Activated T-helper 9 cell treated with anti-CD3 and anti-CD28 coated beads, Interleukin-2, amount 50 U/mL, for 16 hours (primary cell): Measurements from ENCODE around the gene ILKAP.
"Not testable (repeated sequence)": the region's sequence is repeated elsewhere in the genome, so short reads cannot be mapped to it uniquely, and the experiment has no call there.

Experiments used
- DNase-seq: peaks from one replicate; pipeline ENCODE4 v3.0.0-alpha.2; 2020; ENCODE audit warnings: low read depth

Gene ILKAP

DNA sequence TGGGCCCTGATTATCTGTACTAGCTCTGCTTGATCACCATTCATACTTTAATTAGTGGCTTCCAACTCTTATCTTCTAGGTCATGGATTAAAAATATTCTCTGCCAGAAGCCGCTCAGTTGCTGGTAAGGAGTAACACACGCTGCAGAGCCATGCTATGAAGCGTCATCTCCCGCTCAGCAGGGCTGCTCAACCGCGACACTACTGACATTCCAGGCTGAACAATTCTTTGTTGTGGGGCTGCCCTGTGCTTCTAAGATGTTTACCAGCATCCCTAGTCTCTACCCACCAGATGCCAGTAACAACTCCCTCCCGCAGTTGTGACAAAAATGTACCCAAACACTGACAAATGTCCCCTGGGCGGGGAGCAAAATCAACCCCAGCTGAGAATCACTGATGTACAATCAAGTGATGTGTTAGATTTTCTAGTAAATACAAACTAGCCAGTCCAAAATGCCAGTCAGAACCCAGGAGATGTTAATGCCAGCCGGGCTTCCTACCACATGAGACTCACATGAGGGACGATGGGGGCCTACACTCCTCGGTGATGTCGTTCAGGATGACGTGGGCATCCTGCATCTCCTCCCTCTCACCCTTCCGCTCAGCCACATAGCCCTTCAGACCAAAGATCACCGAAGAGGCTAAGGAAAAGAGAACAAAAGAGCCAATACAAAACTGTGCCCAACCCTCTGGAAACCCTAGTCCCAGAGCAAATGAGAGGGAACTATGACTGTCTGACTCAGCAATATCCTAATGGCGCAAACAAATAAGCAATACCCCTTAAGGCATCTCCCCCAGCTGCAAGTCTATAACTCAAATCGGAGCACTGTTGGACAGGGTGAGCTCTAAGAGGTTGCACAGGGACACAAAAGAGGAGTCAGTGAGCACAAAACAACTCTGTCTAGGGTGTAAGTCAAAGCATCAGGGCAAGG lies 15.6 kb downstream of the ILKAP start:
- DNase-seq, result no peak

DNA sequence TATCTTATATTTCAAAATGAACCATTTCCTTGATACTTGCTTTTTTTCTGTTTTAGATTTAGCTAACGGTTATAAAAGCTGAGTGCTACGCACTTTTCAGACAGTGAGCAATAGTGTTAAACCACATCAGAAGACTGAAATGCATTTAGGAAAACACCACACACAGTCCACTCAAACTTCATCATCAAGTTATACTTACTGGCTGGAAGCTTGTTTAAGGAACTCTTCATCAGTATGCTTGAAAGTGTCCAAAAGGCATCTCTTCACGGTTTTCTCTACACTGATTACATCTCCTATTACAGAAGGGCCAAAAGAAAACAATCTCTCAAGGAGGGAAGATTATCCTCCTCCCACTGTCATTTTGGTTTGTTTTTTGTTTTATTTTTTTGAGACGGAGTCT lies 19.7 kb downstream of the ILKAP start:
- no peak for DNase-seq

DNA sequence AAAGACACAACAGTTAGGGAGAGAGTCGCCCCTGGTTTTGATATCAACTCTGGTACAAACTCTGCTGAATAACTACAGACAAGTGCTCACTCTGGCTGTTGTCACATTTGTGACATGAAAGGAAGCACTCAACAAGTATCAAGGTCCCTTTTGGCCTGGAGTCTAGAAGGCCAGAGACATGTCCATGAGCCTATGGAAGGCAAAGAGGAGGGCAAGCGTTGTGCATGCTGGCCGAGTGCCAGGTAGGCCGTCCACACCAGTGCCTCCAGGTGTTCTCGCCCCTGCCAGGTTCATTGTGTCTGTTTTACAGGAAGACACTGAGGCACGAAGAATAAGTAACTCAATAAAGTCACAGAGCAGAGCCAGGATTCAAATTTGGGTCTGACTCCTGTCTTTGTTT lies 21.1 kb downstream of the ILKAP start:
- no peak for DNase-seq

DNA sequence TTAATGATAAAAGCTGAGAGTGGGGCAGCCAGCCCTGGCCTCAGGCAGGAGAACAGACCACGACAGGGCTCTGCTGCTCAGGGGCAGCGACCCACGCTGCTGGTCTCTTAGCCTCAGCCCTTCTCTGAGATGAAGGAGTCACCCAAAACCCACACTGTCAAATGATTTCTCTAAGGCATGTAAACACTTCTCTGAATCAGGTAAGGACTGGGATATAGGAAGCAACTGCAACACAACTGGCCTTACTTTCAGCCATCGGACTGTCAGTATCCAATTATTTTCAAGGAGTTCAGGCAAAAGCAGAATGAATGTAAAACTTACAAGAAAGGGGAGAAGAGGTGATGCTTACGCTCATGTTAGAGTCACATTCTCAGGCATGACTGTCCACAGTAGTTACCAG lies 22.9 kb downstream of the ILKAP start:
- no peak for DNase-seq

DNA sequence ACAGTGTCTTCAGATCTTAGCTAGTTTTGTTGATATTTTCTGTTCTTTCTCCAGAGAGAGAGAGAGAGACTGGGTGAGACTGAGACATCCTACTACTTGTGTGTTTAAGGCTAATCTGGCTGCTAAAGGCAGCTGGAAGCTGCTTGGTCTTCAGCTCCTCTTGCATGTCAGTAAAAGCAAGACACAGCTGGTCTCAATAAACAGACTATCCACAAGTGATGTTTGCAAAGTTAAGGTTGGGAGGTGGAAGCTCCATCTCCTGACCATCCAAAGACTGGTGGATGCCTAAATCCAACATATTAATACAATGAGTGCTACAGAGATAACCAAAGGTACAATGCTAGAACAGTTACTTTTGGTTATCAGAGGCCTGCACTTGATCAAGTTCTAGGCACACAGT lies 26.9 kb downstream of the ILKAP start:
- DNase-seq, result no peak

- no peak for DNase-seq
Measured at GRCh38 chr2:238174701-238175100, 28.8 kb downstream of the ILKAP start.

- DNase-seq, result no peak
Measured at GRCh38 chr2:238174291-238174690, 29.2 kb downstream of the ILKAP start.

DNA sequence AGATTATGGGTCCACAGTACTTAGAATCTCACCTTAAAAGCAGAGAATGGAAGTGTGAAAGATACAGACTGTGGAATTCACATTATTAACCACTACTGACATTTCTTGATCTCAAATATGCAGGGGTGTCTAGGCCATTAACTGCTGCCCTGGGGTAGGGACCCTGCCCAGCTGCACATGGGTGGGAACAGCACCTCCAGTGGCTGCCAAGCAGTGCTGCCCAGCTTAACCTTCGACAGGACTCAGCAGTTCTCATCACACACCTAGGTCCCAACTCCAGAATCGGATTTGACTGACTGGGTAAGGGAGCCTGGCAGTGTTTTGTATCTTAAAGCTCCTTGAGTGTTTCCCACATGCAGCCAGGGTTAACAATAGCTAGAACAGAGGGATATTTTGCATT lies 29.8 kb downstream of the ILKAP start:
- DNase-seq, result no peak

- no peak for DNase-seq
Measured at GRCh38 chr2:238172439-238172838, 31.1 kb downstream of the ILKAP start.

DNA sequence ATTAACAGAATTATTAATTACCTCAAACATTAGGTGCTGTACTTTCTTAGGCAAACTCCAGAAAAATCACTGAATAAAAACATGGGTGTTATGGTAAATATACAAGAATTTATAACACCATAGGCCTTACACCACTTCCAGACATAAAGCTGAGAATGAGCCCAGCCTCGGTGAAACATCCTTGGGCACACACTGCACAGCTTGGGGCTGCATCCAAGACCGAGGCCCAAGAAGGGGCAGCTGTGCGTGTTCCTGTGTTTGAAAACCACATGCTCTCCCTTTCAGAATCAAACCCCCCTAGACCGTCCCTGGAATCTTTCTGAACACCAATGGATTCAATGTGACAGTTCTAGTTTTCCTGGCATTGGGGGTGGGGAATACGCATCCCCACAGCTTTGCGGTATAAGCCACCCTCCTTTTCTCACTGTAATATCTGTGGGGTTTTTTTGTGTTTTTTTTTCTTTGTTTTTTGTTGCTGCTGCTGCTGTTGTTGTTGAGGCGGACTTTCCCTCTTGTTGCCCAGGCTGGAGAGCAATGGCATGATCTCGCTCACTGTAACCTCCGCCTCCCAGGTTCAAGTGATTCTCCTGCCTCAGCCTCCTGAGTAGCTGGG lies 31.8 kb downstream of the ILKAP start:
- DNase-seq, result no peak

GRCh38 chr2:238171072-238171431 lies 32.4 kb downstream of the ILKAP start:
- not testable (repeated sequence) for DNase-seq

GRCh38 chr2:238170386-238171071 lies 33.0 kb downstream of the ILKAP start:
- no peak for DNase-seq

DNA sequence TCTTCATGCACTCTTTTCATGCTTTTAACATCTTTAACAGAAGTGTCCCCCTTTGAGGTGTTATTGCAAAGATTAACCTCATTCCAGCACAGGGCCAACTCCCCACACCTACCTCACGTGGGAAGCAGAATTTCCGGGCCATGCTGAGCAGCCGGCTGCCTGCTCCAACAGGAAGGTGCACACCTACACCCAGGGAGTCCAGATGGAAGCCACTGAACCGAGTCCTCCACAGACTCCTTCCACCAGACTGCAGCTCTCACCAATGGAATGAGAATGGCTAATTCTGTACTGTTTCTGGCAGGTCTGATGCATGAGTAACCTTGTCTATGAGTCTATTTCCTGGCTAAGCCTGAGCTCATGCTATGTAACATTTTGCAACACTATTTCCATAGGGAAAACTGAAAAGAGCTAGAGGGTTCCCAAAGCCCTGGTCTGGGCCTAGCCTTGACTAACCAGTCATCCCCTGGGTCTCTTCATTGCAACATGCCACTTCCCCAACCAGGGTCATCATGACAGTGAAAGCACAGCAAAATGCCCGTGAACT lies 33.7 kb downstream of the ILKAP start:
- DNase-seq, result no peak

DNA sequence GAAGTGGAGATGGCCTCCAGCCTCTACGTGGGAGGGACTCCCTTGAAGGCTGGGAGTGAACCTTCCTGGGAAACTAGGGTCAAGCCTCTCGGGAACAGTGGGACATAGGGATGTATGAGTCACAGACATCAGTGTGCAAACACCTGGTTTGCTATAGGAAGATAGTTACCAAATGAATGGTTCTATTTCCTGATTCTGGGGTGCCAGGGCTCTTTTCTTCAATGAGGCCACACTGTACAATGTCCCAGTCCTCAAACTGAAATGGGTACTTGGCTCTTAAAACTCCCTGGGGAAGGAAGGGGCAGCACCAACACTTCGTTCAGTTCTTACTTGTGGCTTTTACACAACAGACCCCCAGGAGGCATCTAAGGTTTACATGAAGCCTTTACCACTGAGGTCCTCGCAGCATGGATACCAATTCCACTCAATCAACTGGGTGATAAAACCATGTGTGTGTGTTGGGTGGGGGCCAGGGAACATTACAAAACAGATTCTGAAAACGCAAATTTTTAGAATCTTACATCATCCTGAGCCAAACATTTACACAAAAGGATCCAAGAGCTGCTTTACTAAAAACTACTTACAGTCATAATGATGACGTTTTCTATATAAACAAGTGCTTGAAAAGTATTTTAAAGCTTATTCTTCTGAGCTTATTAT lies 34.3 kb downstream of the ILKAP start:
- no peak for DNase-seq

GRCh38 chr2:238168196-238169047 lies 35.1 kb downstream of the ILKAP start:
- no peak for DNase-seq

- DNase-seq, result no peak
Measured at GRCh38 chr2:238167761-238168160, 35.7 kb downstream of the ILKAP start.

DNA sequence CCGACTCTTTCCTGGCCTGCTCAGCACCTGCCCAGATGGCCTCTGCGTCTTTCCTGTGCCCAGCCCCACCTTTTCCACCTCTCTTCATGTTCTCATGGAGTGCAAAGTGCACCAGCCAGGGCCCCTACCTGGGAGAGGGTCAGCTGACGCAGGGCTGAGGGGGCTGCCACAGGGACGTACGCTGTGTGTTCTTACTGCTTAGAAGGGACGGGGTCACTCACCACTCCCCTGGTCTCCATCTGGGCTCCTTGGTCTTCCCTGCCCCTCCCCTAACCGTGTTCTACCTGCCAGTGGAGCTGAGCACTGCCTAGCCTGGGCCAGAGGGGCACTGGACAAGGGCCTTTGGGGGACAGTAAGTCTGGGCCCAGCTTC lies 36.2 kb downstream of the ILKAP start:
- no peak for DNase-seq

- DNase-seq, result no peak
Measured at GRCh38 chr2:238166391-238167343, 36.8 kb downstream of the ILKAP start.

- DNase-seq, result no peak
Measured at GRCh38 chr2:238165288-238165921, 38.1 kb downstream of the ILKAP start.

DNA sequence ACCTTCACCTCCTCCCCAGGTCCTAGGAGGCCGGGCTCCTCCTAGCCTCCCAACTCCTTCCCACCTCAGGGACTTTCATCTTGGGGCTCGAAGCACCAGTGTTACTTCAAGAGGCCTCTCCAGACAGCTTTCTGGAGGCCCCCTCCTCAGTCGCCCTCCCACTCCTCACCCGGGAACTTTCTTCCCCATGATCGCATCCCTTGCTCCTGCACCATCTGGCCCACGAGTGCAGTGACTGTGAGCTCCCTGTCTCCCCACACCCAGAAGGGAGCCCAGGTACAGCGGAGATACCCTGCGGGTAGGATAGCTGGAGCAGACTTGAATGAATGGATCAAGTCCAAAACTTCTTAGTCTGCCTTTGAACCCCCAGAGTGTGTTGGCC lies 38.6 kb downstream of the ILKAP start:
- no peak for DNase-seq
